Testis (tissue), 2 donors: ENCODE measurements around the gene FUT9.

ENCODE experiments used
- CTCF ChIP-seq, 3 experiments: fragments of 450-650 bp in 2 of 3; fragments of 200-600 bp in 1 of 3; sonication (generic) in 1 of 3; IDR thresholded peaks; one replicate each; pipeline ENCODE4 v1.5.1; 2016 to 2019; ENCODE audit warnings: antibody characterized with exemption in 3 of 3, mild to moderate bottlenecking in 2 of 3, moderate library complexity in 1 of 3
- POLR2A ChIP-seq: fragments of 450-650 bp; IDR thresholded peaks from one replicate; pipeline ENCODE4 v1.6.1; 2017; ENCODE audit warnings: antibody characterized with exemption, mild to moderate bottlenecking, moderate library complexity

GRCh38 chr6:96014846-96015517 lies 792 bp upstream of the FUT9 start:
- TF ChIP-seq CTCF (IDR thresholded peaks at IDR 0.05) (no peak), POLR2A (no peak)
